EL (cell line): ENCODE results near the gene KIF19.

Experiments used
- DNase-seq: peaks from one replicate; pipeline ENCODE4 v3.0.0-alpha.2; 2016

Gene KIF19

DNA sequence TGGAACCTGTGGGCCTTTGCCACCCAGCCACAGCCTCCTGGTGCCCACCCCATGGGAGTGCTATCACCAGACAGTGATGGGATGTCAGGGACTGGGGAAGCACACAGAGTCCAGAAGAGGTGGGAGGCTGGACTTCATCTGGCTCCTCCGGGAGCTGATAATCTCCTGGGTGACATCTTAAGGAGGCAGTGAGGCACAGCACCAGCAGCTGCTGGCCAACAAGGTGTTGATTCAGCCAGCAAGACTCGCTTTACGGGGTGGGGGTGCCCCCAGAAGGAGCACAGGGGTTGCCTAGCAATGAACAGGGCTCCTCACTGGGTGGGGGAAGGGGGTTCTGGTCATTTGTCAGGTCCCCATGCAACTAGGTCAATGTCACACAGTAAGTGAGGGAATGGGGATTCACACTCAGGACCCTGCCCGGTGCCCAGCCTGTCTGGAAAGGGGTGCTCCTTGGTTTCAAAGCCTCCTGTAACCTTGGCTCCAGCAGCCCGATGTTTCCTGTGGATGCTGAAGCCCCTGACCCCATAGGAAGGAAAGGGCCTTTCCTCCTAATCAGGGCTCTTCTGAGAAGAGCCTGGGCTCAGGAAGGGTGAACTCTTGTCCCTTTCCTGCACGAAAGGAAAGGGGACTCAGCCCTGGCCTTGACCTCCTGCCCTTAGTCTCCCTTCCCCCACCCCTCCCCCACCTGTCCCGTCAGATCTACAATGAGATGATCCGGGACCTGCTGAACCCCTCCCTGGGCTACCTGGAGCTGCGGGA is 17.7 kb downstream of the KIF19 start:
- DNase-seq, result no peak

DNA sequence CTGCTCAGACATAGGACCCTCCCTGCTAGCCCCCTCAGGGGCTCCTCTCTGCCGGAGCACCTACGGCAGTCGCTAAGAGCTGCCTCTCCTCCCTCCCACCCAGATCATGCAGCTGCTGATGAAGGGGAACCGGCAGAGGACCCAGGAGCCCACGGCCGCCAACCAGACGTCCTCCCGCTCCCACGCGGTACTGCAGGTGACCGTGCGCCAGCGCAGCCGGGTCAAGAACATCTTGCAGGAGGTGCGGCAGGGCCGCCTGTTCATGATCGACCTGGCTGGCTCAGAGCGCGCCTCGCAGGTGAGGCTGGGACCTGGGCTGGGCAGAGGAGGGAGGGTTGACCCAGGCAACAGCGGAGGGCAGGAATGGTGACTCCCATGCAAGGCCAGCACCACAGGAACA is 18.6 kb downstream of the KIF19 start:
- DNase-seq, result no peak

GRCh38 chr17:74345433-74346241 is 19.6 kb downstream of the KIF19 start:
- DNase-seq, result no peak

DNA sequence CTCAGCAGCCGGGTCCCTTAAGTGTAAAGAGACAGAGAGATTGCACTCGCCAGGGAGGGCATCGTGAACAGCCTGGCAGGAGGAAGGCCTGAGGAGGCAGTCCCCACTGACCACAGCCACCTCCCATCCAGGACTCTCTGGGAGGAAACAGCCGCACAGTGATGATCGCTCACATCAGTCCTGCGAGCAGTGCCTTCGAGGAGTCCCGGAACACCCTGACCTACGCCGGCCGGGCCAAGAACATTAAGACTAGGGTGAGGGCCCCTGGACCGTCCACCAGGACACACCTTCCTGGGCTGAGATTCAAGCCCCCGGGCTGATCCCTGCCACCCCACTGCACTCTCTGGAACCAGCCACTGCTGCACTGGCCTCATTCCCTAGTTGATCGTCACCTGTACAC is 21.6 kb downstream of the KIF19 start:
- no peak for DNase-seq

DNA sequence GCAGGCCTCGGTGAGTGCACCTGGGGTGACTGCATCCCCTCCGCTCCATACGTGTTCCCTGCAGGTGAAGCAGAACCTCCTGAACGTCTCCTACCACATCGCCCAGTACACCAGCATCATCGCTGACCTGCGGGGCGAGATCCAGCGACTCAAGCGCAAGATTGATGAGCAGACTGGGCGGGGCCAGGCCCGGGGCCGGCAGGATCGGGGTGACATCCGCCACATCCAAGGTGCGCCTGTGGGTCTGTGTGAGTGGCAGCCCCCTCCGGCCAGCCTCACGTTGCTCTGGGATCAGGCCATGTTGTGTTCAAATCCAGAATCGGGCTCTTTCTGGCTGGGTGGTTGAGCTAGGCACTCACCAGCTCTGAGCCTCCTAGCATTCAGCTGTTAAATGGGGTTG is 23.1 kb downstream of the KIF19 start:
- DNase-seq, result no peak

GRCh38 chr17:74350486-74350885 is 24.5 kb downstream of the KIF19 start:
- no peak for DNase-seq

DNA sequence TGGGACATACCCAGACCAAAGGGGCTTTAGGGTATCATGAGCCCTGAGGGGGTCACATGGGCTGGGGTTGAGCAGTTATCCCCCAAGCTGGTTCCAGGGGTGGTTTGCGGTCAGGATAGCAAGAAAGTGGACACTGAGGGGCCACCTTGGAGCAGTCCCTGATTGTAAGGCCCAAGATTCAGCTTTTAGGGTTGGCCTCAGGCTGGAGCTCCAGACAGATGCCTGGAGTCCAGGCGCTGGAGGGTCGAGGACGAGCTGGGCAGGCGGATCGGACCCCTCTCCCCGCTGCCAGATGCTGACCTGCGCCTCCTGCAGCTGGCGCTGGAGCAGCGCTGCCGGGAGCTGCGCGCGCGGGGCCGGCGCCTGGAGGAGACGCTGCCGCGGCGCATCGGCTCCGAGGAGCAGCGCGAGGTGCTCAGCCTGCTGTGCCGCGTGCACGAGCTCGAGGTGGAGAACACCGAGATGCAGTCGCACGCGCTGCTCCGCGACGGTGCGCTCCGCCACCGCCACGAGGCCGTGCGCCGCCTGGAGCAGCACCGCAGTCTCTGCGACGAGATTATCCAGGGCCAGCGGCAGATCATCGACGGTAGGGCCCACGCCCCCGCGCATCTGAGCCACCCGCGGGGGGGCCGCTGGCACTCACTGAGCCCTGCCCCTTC is 25.7 kb downstream of the KIF19 start:
- DNase-seq, result no peak

GRCh38 chr17:74353446-74354060 is 27.5 kb downstream of the KIF19 start:
- DNase-seq, result no peak

DNA sequence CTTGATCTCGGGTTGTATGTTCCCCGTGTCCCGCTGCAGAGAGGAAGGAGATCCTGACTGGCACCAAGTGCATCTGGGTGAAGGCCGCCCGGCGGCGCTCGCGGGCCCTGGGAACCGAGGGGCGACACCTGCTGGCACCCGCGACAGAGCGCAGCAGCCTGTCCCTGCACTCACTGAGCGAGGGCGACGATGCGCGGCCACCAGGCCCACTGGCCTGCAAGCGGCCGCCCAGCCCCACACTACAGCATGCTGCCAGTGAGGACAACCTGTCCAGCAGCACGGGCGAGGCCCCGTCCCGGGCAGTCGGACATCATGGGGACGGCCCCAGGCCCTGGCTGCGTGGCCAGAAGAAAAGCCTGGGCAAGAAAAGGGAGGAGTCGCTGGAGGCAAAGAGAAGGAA is 28.1 kb downstream of the KIF19 start:
- DNase-seq, result no peak

GRCh38 chr17:74354561-74354960 is 28.5 kb downstream of the KIF19 start:
- no peak for DNase-seq

DNA sequence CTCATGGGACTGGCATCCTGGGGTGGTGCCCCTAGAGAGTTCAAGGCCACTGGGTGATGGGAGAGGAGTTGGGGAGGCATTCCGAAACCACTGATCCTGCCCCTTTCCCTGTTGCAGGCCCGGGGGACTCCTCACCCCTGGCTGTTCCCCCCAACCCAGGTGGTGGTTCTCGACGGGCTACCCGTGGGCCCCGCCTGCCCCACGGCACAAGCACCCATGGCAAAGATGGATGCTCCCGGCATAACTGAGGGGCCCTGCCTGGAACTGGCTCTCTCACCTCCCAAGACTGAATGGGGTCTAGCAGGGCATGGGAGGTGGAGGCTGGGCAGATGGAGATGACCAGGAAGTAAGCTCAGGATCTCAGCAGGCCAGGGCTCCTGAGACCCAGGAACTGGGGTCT is 29.0 kb downstream of the KIF19 start:
- no peak for DNase-seq

DNA sequence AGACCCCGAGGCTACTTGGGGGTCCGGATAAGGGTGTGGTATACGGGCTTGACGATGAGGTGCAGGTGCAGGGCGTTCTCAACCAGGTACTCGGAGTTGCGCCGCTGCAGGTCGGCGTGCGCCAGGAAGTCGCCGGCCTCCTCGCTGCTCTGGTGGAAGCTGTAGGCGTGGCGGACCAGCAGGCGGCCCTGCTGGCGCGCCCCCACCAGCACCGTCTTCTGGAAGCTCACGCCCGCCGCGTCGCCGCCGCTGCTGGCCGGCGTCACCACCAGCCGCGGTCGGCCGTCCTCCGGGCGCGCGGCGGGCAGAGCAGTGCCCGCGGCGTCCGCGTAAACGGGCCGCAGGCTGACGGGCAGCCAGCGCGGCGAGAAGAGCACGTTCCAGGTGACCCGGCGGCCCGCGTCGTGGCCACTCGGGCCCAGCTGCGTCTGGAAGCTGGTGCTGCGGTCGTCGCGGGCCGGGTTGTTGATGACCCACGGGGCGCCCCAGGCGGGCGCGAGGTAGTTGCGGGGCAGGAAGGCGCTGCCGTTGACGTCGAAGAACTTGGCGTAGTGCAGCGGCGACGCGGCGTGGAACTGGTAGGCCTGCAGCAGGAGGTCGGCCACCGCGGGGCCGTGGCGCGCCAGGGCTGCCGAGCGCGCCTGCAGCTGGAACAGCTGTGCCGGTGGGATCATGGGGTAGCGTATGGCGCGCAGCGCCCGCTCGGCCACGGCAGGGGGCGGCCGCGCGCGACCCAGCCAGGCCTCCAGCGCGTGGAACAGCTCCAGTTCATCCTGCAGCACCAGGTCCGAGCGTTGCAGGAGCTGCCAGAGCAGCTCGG is 30.8 kb downstream of the KIF19 start:
- DNase-seq, result no peak

DNA sequence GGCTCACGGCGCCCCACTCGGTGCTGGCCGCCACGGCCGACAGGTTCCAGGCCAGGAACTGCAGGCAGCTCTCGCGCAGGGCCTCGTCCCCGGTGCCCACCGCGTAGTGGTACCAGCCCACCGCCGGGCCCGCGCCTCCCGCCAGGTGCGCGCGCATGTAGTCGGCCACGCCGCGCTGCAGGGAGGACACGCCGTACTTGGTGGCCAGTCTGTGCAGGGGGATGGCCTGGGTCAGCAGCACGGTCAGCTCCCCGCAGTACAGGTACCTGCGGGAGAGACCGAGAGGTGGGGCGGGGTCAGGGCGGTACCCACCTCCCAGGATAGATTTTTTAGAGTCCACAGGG is 31.4 kb downstream of the KIF19 start:
- no peak for DNase-seq

DNA sequence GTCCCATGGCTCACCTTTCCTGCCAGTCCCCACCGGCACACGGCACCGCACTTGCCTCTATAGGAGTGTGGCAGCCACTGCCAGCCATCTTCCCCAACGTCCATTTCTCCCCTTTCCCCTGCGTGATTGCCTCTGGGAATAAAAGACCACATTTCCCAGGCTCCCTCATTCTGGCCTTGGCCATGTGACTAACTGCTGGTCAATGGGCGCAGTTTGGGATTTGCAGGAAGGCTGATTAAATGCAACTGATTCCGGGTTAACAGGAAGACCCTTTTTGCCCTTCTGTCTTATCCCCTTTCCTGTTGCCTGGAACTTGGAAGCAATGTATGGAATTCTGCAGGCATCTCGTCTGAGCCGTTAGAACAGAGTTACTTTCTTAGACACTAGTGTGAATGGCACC is 32.7 kb downstream of the KIF19 start:
- no peak for DNase-seq

- no peak for DNase-seq
Measured at GRCh38 chr17:74359916-74360315, 33.9 kb downstream of the KIF19 start.

DNA sequence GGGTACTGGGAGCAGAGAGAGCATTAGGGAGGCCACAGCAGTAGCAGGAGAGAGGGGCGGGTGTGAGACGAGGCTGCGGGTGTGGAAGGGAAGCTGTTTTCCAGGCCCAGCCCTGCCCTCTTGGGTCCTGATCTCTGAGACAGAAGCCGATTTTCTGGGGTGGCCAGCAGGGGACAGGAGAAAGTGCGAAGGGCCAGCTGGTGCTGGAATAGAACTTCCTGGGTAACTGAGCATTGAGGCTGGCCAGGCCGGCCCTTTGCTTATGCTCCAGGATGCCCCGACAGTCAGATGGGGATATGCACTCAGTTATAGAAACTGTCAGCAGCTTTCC is 34.8 kb downstream of the KIF19 start:
- DNase-seq, result no peak

DNA sequence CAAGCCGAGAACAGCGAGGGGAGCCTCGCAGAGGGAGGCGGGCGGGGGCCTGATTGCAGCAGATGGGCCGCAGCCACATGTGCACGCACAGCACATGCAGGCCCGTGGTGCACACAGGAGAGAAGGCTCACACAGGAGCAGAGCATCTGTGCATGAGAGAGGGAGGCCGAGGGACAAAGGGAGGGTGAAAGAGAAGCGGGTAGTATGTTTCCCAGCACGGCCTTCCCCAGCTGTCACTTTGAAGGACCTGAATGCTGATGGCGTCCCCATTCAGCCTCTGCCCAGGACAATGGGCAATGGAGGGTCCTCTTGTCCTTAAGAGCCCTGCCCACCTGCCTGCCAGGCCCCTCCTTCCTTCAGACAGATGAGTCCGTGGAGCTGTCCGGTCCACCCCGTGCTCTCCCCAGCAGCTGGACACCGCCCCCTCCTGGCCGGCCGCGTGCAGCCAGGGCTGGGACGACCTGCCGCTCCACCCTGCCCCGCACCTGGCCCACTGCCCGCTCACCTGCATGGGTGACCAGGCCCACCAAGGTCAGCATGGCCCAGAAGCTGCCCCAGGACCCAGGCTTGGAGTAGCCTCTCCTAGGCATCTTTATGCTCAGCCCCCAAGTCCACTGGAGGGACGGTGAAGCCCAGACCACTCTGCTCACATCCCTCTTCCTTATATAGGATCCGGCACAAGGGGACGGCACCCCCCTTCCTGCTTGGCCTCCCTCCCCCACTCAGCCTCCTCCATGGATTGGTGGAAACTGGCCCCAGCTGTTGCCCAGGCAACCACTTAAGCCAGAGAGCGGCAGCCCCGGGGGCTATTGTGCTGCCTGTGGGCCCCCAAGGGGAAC is 35.4 kb downstream of the KIF19 start, which contains the start of gene BTBD17:
BTBD17 (minus strand) TSS at position 639 of the 839 bp plus-strand sequence; CDS start at position 590, 49 bp downstream.
- DNase-seq, result no peak

DNA sequence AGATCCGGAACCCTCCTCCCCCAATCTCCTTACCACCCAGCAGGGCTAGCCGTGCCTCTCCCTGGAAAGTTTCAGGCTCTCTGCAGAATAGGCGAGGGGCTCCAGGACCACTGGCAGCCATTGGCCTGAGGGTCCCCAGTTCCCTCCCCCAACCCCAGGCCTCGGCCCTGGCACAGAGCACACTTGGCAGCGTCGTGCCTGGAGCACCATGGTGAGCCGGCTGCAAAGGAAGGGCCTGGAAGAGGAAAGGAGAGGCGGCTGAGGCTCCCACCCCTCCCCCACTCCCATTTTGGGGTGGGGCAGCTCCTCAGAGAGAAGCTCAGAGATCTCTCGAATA is 36.0 kb downstream of the KIF19 start:
- DNase-seq, result no peak

DNA sequence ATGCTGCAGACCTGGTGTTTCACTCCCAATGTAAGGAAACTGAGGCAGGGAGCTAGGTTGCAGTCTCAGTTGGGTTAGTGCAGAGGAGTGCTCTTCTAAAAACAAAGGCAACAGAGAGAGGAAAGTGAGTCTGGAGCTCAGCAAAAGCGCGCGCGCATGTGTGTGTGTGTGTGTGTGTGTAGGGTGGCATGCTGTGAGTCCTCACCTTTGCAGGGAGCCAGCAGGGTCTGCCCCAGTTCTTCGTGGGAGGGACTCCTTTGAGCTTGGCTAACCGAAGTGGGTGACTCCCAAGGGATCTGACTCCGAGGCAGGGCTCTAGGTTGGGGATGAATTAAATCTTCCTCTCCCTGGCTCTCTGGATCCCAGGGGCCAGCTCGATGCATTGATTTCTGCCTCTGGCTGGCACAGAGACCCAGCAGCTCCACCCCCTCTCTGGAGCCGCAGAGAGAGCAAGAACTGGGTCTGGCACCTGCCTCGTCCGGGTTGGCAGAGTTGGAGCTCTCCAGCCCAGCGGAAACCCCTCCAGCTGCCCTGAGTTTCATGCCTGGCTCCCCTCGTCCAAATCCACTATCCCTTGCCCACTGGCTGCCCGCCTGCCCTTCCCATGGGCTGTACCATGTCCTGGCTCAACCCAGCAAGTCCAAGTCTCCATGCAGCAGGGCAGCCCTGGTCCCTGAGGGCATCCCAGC is 36.9 kb downstream of the KIF19 start:
- DNase-seq, result no peak

DNA sequence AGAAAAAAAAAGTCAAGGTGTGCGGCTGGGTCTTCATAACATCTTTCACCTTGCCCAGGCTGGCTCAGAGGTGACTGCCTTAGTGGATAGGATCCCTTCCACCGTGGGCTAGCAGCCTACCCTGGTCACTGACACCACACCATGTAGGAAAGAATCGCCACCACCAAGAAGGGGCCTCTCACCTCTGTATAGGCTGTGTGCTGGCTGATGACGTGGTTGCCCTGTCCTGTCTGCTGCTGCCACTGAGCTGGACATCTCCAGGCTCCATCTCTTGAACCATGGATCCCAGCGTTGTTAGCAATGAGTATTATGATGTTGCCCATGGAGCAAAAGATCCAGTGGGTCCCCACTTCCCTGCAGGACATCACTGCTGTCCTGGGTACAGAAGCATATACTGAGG is 41.2 kb downstream of the KIF19 start, which contains the start of gene GPR142:
GPR142 (plus strand) TSS at position 301 of the 400 bp plus-strand sequence. CDS start 2,035 bp downstream, outside the sequence.
- no peak for DNase-seq
